Embryonic facial prominence (tissue), 1 donor: ENCODE data around the gene ARHGAP28.
A peak's percentile ranks its signal among the peaks of the same experiment; 100 is the strongest.

Experiments
- DNase-seq: peaks from one replicate; pipeline ENCODE4 v3.0.0-alpha.2; 2016; ENCODE audit errors: extremely low spot score

The ARHGAP28 gene, protein sequence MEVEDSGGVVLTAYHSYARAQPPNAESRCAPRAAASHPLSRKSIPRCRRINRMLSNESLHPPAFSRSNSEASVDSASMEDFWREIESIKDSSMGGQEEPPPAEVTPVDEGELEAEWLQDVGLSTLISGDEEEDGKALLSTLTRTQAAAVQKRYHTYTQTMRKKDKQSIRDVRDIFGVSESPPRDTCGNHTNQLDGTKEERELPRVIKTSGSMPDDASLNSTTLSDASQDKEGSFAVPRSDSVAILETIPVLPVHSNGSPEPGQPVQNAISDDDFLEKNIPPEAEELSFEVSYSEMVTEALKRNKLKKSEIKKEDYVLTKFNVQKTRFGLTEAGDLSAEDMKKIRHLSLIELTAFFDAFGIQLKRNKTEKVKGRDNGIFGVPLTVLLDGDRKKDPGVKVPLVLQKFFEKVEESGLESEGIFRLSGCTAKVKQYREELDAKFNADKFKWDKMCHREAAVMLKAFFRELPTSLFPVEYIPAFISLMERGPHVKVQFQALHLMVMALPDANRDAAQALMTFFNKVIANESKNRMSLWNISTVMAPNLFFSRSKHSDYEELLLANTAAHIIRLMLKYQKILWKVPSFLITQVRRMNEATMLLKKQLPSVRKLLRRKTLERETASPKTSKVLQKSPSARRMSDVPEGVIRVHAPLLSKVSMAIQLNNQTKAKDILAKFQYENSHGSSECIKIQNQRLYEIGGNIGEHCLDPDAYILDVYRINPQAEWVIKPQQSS

GRCh38 chr18:6729247-6730091 is at the start of gene ARHGAP28:
Gene ARHGAP28, plus strand, starts transcription at chr18:6729716. Its CDS starts 106 bp downstream, at chr18:6729822.
- peak; percentile 93 for DNase-seq

DNA sequence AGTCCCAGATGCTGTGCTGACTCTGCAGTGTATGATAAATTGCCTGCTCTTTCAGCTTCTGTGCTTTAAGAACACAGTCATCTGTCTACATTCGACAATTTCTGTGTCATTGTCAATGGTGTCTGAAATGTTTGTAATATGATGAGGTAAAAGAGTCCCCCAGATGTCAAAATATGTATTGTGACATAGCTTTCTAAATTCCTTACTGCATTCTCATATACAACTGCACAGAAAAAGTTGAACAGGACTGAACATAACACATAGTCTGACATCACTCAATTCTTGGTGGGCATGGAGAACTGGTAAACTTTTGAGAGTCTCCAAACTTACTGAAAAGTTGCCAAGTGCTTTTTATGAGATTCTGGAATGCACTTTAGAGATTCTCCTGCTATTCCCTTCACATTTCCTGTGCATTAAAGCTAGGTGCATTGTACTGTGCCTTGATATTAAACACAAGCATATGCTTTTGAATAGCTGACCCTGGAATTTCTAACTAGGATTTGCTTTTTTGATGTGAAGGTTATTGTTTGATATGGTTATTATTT is 48.1 kb upstream of the ARHGAP28 start:
- DNase-seq: no peak

DNA sequence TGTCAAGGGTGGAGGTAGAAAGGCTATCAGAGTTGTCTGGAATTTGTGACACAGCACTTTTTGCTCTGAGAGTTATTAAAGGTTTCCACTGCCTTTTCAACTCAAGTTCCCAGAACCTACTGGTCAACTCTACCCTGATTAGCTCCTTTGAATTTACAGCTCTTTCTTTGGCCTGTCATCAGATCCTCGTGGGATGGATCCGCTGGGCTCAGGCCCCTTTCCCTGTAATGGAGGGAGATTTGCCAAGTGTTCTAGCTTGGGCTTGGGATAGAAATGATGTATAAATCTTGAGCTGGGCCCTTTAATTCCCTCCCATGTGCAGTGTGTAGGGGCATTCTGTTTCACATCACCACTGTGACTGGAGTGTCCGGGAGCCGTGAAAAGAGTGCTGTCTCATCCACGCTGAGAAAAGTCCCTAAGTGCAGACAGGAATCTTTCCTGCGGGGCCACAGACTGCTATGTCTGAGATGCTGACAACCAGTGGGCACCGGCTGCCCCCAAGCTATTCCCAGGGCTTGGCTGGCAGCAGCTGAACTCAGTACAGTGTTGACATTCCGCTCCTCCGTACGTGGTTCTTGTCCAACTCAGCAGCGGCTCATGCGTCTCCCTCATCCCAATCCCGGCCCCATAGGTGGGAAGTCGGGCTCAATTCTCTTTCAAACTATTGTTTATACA is 46.9 kb upstream of the ARHGAP28 start:
- no peak for DNase-seq

- no peak for DNase-seq
Observed at GRCh38 chr18:6683112-6683876, 46.2 kb upstream of the ARHGAP28 start.

DNA sequence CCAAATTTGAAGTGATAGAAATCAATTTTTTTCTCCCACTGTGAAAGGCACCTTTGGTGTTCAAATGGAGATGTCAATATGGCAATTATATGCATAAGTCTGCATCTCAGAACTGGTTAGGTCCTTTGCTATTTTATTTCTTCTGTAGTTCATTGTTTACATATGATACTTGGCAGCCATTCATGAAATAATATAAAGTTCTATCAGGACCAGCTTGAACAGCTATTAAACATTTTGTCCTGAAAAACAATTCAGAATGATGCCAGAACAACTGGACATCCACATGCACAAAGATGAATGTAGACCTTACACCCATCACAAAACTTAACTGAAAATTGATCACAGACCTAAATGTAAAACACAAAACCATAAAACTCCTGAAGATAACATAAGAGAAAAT is 41.8 kb upstream of the ARHGAP28 start:
- no peak for DNase-seq

DNA sequence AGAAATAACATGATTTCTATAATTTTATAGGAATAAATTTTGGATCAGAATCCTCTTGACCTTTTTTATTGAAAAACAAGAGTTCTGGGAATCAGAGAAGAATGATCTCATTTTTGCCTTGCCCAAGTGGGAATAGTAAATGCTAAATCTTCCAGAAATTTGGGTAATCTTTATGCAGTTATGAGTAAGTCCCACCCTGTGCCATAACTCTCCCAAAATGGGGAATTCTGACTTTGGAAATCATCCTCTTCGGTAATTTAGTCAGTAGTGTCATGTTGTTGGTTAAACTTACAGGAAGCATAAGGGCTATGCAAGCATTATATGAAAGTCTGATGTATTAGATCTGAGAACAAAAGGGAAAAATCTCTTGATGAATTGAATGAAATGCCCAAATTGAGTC is 20.6 kb upstream of the ARHGAP28 start:
- no peak for DNase-seq

- DNase-seq: no peak
Observed at GRCh38 chr18:6711467-6711866, 18.0 kb upstream of the ARHGAP28 start.

- no peak for DNase-seq
Observed at GRCh38 chr18:6712401-6712800, 17.1 kb upstream of the ARHGAP28 start.

GRCh38 chr18:6714010-6714409 is 15.5 kb upstream of the ARHGAP28 start:
- DNase-seq: no peak

DNA sequence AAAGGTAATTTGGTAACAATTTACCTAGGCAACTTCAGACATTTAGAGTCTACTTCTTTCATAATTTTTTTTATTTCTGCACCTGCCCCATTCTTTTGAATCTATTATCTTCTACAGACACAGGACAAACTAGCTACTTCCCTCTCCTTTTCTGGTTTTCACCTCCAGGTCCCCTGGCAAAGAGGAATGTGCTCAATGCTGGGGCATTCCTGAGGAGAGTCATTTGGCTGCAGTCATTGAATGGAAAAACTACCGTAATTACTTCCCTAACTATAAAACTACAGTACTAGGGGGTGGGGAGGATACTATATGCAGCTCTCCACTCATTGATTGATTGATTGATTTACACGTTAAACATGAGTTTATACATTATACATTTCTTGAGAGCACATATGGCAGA is 11.2 kb upstream of the ARHGAP28 start:
- DNase-seq: no peak

DNA sequence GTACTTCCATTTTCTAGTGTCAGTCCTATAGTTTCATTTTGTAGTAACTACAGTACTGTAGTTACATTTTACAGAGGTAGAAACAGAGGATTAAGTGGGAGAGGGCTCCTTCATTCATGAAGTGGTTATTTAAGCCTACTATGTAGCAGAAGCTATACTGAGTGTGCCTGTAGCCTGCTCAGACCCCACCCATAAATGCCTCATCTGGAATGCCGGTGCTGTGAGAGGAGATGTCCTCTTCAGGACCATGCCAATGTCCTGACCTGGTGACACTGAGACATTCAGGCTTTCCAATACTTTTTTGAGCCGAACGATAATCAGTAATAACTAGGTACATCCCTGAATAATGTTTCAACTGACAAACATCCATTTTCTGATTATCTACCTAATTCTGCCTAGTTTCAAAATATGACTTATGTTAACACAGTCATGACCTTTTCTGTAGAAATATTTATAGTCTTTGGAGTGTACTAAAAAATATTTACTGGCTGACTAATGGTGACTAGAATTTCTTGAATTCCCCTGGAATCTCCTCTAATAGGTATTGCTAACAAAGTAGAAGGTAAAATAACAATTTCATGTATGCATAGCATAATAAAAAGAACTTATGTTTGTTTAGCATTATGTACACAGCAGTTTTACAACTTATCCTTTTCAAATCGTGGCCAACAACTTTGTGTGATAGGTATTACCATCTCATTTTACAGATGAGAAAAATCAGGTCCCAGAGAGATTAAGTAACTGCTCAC is 10.2 kb upstream of the ARHGAP28 start:
- no peak for DNase-seq

DNA sequence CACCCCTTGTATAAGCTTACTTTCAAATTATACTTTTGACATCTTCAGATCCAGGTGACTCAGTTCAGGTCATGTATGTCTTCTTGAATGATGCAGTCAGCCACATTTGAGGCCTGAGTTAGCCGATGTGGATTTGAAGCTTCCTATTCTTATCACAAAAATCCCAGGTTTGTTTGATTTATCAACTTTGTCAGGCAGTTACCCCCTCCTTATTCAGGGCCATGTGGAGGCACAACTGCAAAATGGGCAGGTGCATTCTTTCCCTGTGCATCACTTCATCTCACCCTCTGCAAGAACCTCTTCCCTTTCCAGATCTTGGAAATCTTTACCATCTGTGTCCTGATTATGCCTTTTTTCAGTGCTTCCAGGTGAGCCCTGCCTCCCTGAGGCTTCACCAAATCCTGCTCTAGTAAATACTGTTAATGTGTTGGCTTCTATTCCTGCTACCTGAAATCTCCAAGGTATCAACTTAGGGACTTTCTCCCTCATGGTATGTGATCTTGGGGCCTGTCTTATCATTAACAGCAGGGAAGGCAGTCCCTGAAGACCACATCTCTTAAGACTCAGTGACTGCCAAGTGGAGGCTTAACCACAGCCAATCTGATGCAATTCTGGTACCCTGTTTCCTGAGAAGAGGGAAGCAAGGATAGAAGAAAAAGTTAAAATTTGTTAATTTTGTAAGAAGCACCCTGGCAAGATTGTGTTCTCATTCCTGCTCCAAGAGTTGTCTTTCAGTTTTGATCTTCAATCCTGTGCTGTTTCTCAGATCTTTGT is 9.4 kb upstream of the ARHGAP28 start:
- DNase-seq: no peak

DNA sequence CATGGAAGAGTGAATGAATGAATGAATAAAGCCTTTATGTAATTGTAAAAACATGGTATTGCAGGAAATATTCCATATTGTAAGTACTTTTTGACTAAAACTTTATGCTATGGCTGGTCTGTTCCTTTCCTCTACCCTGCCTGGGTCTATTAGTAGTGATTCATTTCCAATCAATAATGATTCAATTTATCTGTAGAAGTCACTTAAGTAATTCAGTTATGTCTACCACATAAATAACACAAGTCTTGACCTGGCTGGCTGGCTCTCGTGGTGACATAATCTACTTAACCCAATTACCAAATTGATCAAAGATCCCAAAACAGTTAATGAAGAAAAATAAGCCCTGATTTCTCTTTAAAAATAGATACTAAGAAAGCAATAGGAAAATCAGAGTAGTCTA is 7.8 kb upstream of the ARHGAP28 start:
- DNase-seq: no peak

DNA sequence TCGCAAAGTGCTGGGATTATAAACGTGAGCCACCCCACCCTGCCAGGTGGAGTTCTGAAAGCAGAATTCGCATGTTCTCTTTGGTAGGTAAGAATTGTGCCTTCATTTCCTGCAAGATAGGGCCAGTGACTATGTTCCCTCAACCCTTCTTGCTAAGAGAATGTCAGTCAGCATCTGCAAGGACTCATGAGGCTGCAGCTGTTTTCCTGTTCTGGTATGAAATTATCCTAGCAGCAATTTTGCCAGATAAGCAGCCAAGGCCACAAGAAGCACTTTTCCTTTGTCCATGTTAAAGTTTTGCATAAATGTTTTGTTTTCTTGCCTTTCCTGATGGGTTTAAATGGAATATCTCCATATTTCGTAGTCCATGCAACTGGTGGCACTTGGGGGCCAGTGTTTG is 6.8 kb upstream of the ARHGAP28 start:
- DNase-seq: no peak

- DNase-seq: no peak
Observed at GRCh38 chr18:6724331-6724730, 5.2 kb upstream of the ARHGAP28 start.

GRCh38 chr18:6728331-6728730 is 1.2 kb upstream of the ARHGAP28 start:
- DNase-seq: no peak

GRCh38 chr18:6728809-6729246 is 688 bp upstream of the ARHGAP28 start:
- no peak for DNase-seq

DNA sequence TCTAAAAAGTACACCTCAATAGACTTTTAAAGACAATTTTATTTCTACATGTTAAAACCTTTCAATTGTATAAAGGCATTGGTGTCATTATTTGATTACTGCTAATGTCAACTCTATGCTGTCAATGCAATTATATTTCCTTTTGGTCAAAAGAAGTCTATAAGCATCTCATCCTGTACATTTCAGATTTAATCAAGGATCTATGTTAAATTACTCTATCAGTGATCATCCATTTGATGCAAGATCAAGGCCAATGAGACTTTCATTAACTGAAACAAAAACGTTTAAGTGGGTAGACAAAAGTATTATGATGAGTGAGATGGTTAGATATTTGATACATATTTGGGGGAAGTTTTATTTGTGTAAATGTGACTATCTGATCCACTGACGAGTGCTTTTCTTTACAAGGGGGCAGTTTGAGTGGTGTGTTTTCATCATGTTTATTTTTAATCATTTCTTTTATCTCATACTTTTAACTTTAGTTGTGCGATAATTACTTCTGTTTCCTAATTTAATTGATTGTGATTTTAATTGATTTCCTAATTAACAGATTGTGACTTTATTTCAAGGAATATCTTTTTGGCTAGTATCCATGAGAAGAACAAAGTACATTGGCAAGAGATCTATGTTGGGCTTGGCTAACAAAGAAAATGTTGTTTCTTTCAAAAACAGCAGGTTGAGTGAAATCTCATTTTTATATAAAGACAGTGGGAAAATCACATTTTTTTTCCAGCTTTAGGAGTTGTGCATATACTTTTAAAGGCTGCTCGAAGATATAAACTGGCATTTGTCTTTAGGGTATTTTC is 1.1 kb downstream of the ARHGAP28 start:
- DNase-seq: no peak
